Stomach (tissue), 9 donors: Measurements from ENCODE around the gene C10orf67. TPM values are rescaled to one million over a fixed set of nuclear protein-coding genes. Genes with fewer than 3 reads are reported as not detected.

Source experiments
- DNase-seq, 2 donors: peaks; one replicate each; pipeline versions ENCODE4 v3.0.0 to v3.0.0-alpha.2; 2013 to 2019
- H3K27ac ChIP-seq, 5 donors: fragments of 200-600 bp in 4 of 5; sonication (generic) in 4 of 5; one replicate each; pipeline ENCODE4 v1.5.1; 2013 to 2019; ENCODE audit warnings: mild to moderate bottlenecking in 1 of 5, moderate library complexity in 1 of 5
- H3K27me3 ChIP-seq, 3 donors: fragments of 200-600 bp; sonication (generic); one replicate each; pipeline ENCODE4 v1.5.1; 2017 to 2019; ENCODE audit warnings: mixed run types in 1 of 3
- H3K36me3 ChIP-seq, 4 donors: fragments of 200-600 bp; sonication (generic); 1 replicate in 3 of 4; 2 replicates in 1 of 4; pipeline ENCODE4 v1.5.1; 2016 to 2019
- H3K4me1 ChIP-seq, 4 donors: fragments of 200-600 bp; sonication (generic); one replicate each; pipeline ENCODE4 v1.5.1; 2016 to 2019
- H3K4me3 ChIP-seq, 4 donors: fragments of 200-600 bp; sonication (generic) in 3 of 4; one replicate each; pipeline ENCODE4 v1.5.1; 2016 to 2019; ENCODE audit warnings: mild to moderate bottlenecking in 1 of 4
- H3K9me3 ChIP-seq, 4 donors: fragments of 200-600 bp; sonication (generic); one replicate each; pipeline ENCODE4 v1.5.1; 2016 to 2019
- EP300 ChIP-seq: sonication (generic); formaldehyde crosslinking; IDR thresholded peaks from one replicate; pipeline ENCODE4 v1.6.1; 2017; ENCODE audit warnings: antibody characterized with exemption
- POLR2A ChIP-seq, 4 donors: fragments of 450-650 bp; IDR thresholded peaks; one replicate each; pipeline ENCODE4 v1.6.1; 2016; ENCODE audit warnings: antibody characterized with exemption in 4 of 4, control low read depth in 2 of 4, mild to moderate bottlenecking in 1 of 4, moderate library complexity in 1 of 4
- POLR2AphosphoS5 ChIP-seq, 3 donors: sonication (generic); formaldehyde crosslinking; IDR thresholded peaks; one replicate each; pipeline ENCODE4 v1.6.1; 2016; ENCODE audit warnings: antibody characterized with exemption in 3 of 3
- WGBS, 5 donors: extraction: QIAGEN DNeasy Blood & Tissue Kit in 3 of 5; methylation state at CpG; one replicate each; pipeline versions ENCODE4 v1.1.5 to v1.1.7; 2013 to 2018; 5-methylcytosine and 5-hydroxymethylcytosine counted together
- intact Hi-C: fragments of 100-400 bp; cut with DNase I; formaldehyde crosslinking; loops from one replicate; pipeline ENCODE4 v1.15.1; 2023; ENCODE audit warnings: low total_unique reads
- polyA plus RNA-seq, 3 donors: library from polyadenylated mRNA; stranded (reverse); fragments of 200-250 nt; gene quantifications; one replicate each; pipeline ENCODE4 v1.2.3, GENCODE V29; 2013
- total RNA-seq, 5 donors: library from RNA; depleted of rRNA; stranded (reverse); fragments of >200 nt; gene quantifications; one replicate each; pipeline versions ENCODE4 v1.1.0 to v1.2.3, GENCODE V29; 2014 to 2016
- TF ChIP-seq, protein P1 (sequence below), 7 experiments: fragments of 450-650 bp in 4 of 7; fragments of 200-600 bp in 3 of 7; sonication (generic) in 3 of 7; IDR thresholded peaks; one replicate each; pipeline ENCODE4 v1.5.1; 2016 to 2019; ENCODE audit warnings: antibody characterized with exemption in 7 of 7, control low read depth in 2 of 7, mild to moderate bottlenecking in 1 of 7
- donor health status: healthy with polysubstance abuse.
- donor health status: Bipolar disorder and iron deficiency.
- donor health status: healthy.

The C10orf67 gene
- total and polyA plus RNA-seq, 8 donors = 0.18 to 1.2 (median 0.31) TPM; not detected in 5

DNA sequence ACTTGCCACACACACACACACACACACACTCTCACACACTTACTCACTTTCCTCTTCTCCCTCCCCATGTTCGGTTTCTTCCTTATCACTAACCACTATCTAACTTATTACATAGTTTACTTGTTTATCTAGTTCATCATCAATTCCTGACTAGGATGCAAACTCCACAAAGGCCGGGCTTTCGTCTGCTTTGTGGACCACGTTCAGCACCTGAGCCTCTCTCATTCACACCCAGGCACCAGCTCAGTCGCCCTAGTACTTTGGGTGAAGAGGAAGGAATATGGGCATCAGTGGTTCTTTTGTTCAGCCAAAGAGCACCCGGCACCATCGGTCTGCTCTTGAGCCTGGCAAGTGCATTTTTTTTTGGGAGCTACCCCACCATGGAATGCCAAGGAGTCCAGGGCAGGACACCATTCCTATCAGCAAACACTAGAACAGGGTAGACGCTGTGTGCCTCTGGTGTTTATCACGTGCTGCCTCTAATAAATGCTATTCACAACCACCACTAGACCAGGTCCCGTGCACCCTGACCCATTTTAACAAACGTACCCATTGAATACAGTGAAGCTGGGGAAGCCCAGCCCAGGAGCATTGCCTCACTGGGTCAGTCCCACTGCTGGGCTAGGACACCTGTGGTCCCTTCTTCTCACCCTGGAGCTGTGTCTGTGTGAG is 2.2 kb downstream of the C10orf67 start:
- Histone ChIP-seq H3K4me3 (no peak overlapping the region), H3K4me1 (peaks cover 12 to 22% (median 16%) of the 10 kb centered on the region in 4 donors), H3K27me3 (peaks cover 0 to 31% (median 13%) of the 10 kb centered on the region in 3 donors), H3K36me3 (no peaks in the 10 kb centered on the region), H3K9me3 (no peaks in the 10 kb centered on the region), H3K27ac (no peak overlapping the region)
- TF ChIP-seq EP300 (no peak), POLR2AphosphoS5 (IDR thresholded peaks at IDR 0.05) (no peak), POLR2A (IDR thresholded peaks at IDR 0.05) (no peak)
- TF ChIP-seq, protein P1, sequence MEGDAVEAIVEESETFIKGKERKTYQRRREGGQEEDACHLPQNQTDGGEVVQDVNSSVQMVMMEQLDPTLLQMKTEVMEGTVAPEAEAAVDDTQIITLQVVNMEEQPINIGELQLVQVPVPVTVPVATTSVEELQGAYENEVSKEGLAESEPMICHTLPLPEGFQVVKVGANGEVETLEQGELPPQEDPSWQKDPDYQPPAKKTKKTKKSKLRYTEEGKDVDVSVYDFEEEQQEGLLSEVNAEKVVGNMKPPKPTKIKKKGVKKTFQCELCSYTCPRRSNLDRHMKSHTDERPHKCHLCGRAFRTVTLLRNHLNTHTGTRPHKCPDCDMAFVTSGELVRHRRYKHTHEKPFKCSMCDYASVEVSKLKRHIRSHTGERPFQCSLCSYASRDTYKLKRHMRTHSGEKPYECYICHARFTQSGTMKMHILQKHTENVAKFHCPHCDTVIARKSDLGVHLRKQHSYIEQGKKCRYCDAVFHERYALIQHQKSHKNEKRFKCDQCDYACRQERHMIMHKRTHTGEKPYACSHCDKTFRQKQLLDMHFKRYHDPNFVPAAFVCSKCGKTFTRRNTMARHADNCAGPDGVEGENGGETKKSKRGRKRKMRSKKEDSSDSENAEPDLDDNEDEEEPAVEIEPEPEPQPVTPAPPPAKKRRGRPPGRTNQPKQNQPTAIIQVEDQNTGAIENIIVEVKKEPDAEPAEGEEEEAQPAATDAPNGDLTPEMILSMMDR (IDR thresholded peaks at IDR 0.05) = no peak
- intact Hi-C loops = no loop called here
- DNase-seq = no peak
- WGBS, 5 donors = 75 to 86% (median 81%) methylated on average over 11 of the region's 11 CpGs

DNA sequence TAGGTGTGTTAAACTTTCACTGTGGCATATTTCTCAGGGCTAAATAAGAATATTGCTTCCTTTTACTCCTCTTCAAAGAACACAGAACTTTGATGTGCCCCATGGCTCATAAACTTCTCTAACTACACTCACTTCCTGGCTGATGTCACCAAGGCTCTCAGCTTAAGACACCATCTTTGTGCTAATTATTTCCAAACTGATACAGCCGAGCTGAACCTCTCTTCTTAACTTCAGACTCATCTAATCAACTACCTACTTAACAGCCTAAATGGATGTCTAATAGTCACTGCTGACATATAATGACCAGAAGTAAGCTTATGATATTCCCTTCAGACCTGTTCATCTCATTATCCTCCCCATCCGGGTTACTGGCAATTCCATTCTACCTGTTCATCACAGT is 3.6 kb downstream of the C10orf67 start:
- DNase-seq = no peak
- peaks cover 12 to 19% (median 15%) of the 10 kb centered on the region in 4 donors for H3K4me1 ChIP-seq
- no peaks in the 10 kb centered on the region for H3K9me3 ChIP-seq
- no peak for TF ChIP-seq POLR2A (IDR thresholded peaks at IDR 0.05)
- TF ChIP-seq, protein P1 (IDR thresholded peaks at IDR 0.05) = no peak
- no peak for TF ChIP-seq EP300
- TF ChIP-seq POLR2AphosphoS5 (IDR thresholded peaks at IDR 0.05) = no peak
- peaks cover 0 to 31% (median 13%) of the 10 kb centered on the region in 3 donors for H3K27me3 ChIP-seq
- H3K36me3 ChIP-seq = no peaks in the 10 kb centered on the region
- H3K4me3 ChIP-seq = no peak overlapping the region
- no peak overlapping the region for H3K27ac ChIP-seq
- intact Hi-C loops = no loop called here
- 41 to 53% (median 47%) methylated on average over 2 of the region's 2 CpGs for WGBS, 5 donors

DNA sequence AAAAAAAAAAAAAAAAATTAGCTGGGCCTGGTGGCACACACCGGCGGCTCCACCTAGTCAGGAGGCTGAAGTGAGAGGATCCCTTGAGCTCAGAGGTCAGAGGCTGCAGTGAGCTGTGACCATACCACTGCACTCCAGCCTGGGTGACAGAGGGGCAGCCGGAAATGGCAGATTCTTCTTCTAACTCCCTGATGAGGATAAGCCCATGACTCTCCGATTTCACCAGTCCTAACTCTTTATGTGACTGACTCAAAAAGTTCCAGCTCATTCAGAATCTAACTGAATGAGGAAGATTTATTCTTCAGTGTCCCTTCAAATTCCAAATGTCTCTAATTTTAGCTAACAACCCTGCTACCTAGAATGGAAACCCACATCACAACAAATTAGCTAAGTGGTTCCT is 4.2 kb downstream of the C10orf67 start:
- H3K27me3 ChIP-seq = peaks cover 0 to 29% (median 13%) of the 10 kb centered on the region in 3 donors
- no peaks in the 10 kb centered on the region for H3K36me3 ChIP-seq
- no peak for DNase-seq
- no peaks in the 10 kb centered on the region for H3K9me3 ChIP-seq
- H3K4me1 ChIP-seq = peaks cover 12 to 19% (median 15%) of the 10 kb centered on the region in 4 donors
- H3K27ac ChIP-seq = no peak overlapping the region
- TF ChIP-seq EP300 (no peak), POLR2A (IDR thresholded peaks at IDR 0.05) (no peak), POLR2AphosphoS5 (IDR thresholded peaks at IDR 0.05) (no peak)
- TF ChIP-seq, protein P1 (IDR thresholded peaks at IDR 0.05) = no peak
- 84 to 94% (median 91%) methylated on average over 4 of the region's 4 CpGs for WGBS, 5 donors
- intact Hi-C loops = no loop called here
- H3K4me3 ChIP-seq = no peak overlapping the region

DNA sequence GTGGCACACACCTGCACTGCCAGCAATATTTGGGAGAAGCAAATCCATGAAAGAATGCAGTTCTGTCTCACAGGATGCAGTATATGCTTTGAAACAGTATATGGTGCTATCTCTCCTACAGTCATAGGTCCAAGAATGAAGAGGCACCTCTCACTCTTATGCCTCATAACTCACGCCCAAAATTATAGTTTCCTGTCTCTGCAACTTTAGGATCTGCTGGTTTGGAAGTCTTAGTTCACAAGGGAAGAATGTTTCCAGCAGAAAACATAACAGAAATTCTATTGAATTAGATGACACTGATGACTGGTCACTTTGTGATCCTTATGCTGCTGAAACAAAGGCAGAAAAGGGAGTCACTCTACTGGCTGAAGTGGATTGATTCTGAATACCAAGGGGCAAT is 5.7 kb downstream of the C10orf67 start:
- H3K27me3 ChIP-seq = peaks cover 0 to 16% (median 5%) of the 10 kb centered on the region in 3 donors
- no peaks in the 10 kb centered on the region for H3K9me3 ChIP-seq
- no peak for DNase-seq
- TF ChIP-seq POLR2A (IDR thresholded peaks at IDR 0.05) (no peak), POLR2AphosphoS5 (IDR thresholded peaks at IDR 0.05) (no peak), EP300 (no peak)
- TF ChIP-seq, protein P1 (IDR thresholded peaks at IDR 0.05) = no peak
- intact Hi-C loops = no loop called here
- H3K27ac ChIP-seq = no peak overlapping the region
- H3K4me3 ChIP-seq = no peak overlapping the region
- WGBS, 5 donors = 38 to 71% (median 56%) methylated on average over 1 of the region's 1 CpG
- H3K36me3 ChIP-seq = no peaks in the 10 kb centered on the region
- H3K4me1 ChIP-seq = peaks cover 4 to 6% (median 5%) of the 10 kb centered on the region in 4 donors
